Amniotic stem cell (primary cell): ENCODE results near the gene PIK3AP1.

Experiments used
- DNase-seq: peaks from one replicate; lab custom pipeline; 2025; lab: John Stamatoyannopoulos, UW

The PIK3AP1 gene

GRCh38 chr10:96672481-96673175 is 47.7 kb downstream of the PIK3AP1 start:
- no peak for DNase-seq

GRCh38 chr10:96671211-96671890 is 49.0 kb downstream of the PIK3AP1 start:
- DNase-seq: no peak

- no peak for DNase-seq
Observed at GRCh38 chr10:96670786-96671185, 49.5 kb downstream of the PIK3AP1 start.

- no peak for DNase-seq
Observed at GRCh38 chr10:96667401-96667800, 52.9 kb downstream of the PIK3AP1 start.

- no peak for DNase-seq
Observed at GRCh38 chr10:96666741-96667140, 53.6 kb downstream of the PIK3AP1 start.

- DNase-seq: no peak
Observed at GRCh38 chr10:96665306-96665705, 55.0 kb downstream of the PIK3AP1 start.

- no peak for DNase-seq
Observed at GRCh38 chr10:96664563-96664962, 55.8 kb downstream of the PIK3AP1 start.

GRCh38 chr10:96663797-96664196 is 56.5 kb downstream of the PIK3AP1 start:
- DNase-seq: no peak

GRCh38 chr10:96661632-96662031 is 58.7 kb downstream of the PIK3AP1 start:
- DNase-seq: no peak

GRCh38 chr10:96660297-96660696 is 60.0 kb downstream of the PIK3AP1 start:
- no peak for DNase-seq

GRCh38 chr10:96658844-96659243 is 61.5 kb downstream of the PIK3AP1 start:
- DNase-seq: no peak

- no peak for DNase-seq
Observed at GRCh38 chr10:96657385-96657784, 62.9 kb downstream of the PIK3AP1 start.

- DNase-seq: no peak
Observed at GRCh38 chr10:96656839-96657238, 63.5 kb downstream of the PIK3AP1 start.

- no peak for DNase-seq
Observed at GRCh38 chr10:96656198-96656577, 64.1 kb downstream of the PIK3AP1 start.

- DNase-seq: no peak
Observed at GRCh38 chr10:96655461-96656197, 64.7 kb downstream of the PIK3AP1 start.

- no peak for DNase-seq
Observed at GRCh38 chr10:96651998-96652431, 68.3 kb downstream of the PIK3AP1 start.

GRCh38 chr10:96650958-96651357 is 69.4 kb downstream of the PIK3AP1 start:
- no peak for DNase-seq

GRCh38 chr10:96648297-96648696 is 72.0 kb downstream of the PIK3AP1 start:
- no peak for DNase-seq

GRCh38 chr10:96647466-96647865 is 72.8 kb downstream of the PIK3AP1 start:
- DNase-seq: no peak

- no peak for DNase-seq
Observed at GRCh38 chr10:96646751-96647166, 73.6 kb downstream of the PIK3AP1 start.

GRCh38 chr10:96646301-96646700 is 74.0 kb downstream of the PIK3AP1 start:
- no peak for DNase-seq

- no peak for DNase-seq
Observed at GRCh38 chr10:96645191-96645721, 75.1 kb downstream of the PIK3AP1 start.

- DNase-seq: no peak
Observed at GRCh38 chr10:96643920-96644319, 76.4 kb downstream of the PIK3AP1 start.
